ENCODE data around the gene NKTR. TPM values are rescaled to one million over a fixed set of nuclear protein-coding genes. Genes with fewer than 3 reads are reported as not detected.

NKTR gene
- polyA plus RNA-seq, 3 donors: 2.6 to 78.5 (median 5.8) TPM

DNA sequence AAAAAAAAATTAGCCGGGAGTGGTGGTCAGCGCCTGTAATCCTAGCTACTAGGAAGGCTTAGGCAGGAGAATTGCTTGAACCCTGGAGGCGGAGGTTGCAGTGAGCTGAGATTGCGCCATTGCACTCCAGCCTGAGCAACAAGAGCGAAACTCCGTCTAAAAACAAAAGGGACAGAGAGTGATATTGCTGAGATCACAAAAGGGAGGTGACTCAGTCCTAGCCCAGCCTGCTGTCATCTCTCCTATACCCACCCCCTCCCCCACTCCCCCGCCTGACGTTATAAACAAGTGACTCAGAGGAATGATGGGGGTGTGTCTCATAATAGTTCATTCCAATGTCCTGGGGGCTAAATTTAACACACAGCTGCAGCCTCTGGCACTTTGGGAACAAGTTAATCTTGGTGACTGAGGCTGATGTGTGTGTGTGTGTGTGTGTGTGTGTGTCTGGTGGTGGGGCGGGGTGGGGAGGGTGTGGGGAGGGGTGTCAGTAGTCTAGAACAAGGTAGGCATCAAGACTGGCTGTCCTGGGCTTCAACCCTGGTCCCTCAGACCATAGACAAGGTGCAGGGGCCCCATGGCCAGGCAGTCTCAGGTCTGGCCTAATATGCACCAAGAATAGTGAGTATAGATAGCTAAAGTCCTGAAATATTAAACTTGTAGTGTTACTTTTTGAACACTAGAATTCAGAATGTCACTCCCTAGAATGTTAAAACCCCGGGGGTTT lies 83.6 kb downstream of the NKTR start:
- Histone ChIP-seq H3K4me2 (replicated peaks; ENCODE audit: extremely low read depth, low read length, poor library complexity, severe bottlenecking) (no peak overlapping the region), H3K36me3 (replicated peaks in 1 of 2; ENCODE audit: control insufficient read depth in 1 of 2, insufficient read depth in 2 of 2, low read length in 2 of 2) (no peaks in the 10 kb centered on the region), H3K9me3 (replicated peaks in 1 of 2; ENCODE audit: control insufficient read depth in 1 of 2, insufficient read depth in 1 of 2, low read length in 2 of 2) (peaks cover 0 to 5% of the 10 kb centered on the region in 2 donors), H3K79me2 (ENCODE audit: insufficient read depth, low read length) (no peaks in the 10 kb centered on the region), H3K27me3 (ENCODE audit: control insufficient read depth in 2 of 2, insufficient read depth in 2 of 2, low read length in 2 of 2) (peaks cover 0 to 29% of the 10 kb centered on the region in 2 donors), H2AFZ (ENCODE audit: insufficient read depth, low read depth, low read length, poor library complexity, severe bottlenecking) (no peak overlapping the region), H3K4me3 (replicated peaks in 1 of 3; ENCODE audit: low read depth in 2 of 3, low read length in 3 of 3) (no peak overlapping the region), H4K20me1 (ENCODE audit: insufficient read depth, low read length) (no peaks in the 10 kb centered on the region), H3K27ac (ENCODE audit: low read depth in 1 of 2, low read length in 2 of 2) (no peak overlapping the region), H3K9ac (ENCODE audit: insufficient read depth, low read length, poor library complexity, severe bottlenecking) (no peak overlapping the region), H3K4me1 (ENCODE audit: control insufficient read depth in 1 of 2, insufficient read depth in 2 of 2, low read length in 2 of 2) (peaks cover 0 to 4% of the 10 kb centered on the region in 2 donors)
- TF ChIP-seq, protein P1, sequence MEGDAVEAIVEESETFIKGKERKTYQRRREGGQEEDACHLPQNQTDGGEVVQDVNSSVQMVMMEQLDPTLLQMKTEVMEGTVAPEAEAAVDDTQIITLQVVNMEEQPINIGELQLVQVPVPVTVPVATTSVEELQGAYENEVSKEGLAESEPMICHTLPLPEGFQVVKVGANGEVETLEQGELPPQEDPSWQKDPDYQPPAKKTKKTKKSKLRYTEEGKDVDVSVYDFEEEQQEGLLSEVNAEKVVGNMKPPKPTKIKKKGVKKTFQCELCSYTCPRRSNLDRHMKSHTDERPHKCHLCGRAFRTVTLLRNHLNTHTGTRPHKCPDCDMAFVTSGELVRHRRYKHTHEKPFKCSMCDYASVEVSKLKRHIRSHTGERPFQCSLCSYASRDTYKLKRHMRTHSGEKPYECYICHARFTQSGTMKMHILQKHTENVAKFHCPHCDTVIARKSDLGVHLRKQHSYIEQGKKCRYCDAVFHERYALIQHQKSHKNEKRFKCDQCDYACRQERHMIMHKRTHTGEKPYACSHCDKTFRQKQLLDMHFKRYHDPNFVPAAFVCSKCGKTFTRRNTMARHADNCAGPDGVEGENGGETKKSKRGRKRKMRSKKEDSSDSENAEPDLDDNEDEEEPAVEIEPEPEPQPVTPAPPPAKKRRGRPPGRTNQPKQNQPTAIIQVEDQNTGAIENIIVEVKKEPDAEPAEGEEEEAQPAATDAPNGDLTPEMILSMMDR (IDR thresholded peaks at IDR 0.05): no peak
- DNase-seq: peak; percentile 61 to 74 (median 61)
- peaks cover 0 to 10% (median 0%) of the 10 kb centered on the region in 7 donors for H3K9me3 Mint-ChIP-seq
- H3K4me3 Mint-ChIP-seq: no peak overlapping the region
- peaks cover 11% of the 10 kb centered on the region for H3K4me1 Mint-ChIP-seq
- peak overlapping the region in 3 of 7 donors; percentile 21 to 74 (median 32) for H3K27ac Mint-ChIP-seq
- H3K27me3 Mint-ChIP-seq (ENCODE audit: low read depth in 3 of 3): peaks cover 34 to 42% (median 34%) of the 10 kb centered on the region in 3 donors
- intact Hi-C loops (cut with micrococcal nuclease): no loop called here
- 78% methylated on average over 2 of the region's 10 CpGs for WGBS (ENCODE audit: insufficient coverage)
- no peaks in the 10 kb centered on the region for H3K36me3 Mint-ChIP-seq

DNA sequence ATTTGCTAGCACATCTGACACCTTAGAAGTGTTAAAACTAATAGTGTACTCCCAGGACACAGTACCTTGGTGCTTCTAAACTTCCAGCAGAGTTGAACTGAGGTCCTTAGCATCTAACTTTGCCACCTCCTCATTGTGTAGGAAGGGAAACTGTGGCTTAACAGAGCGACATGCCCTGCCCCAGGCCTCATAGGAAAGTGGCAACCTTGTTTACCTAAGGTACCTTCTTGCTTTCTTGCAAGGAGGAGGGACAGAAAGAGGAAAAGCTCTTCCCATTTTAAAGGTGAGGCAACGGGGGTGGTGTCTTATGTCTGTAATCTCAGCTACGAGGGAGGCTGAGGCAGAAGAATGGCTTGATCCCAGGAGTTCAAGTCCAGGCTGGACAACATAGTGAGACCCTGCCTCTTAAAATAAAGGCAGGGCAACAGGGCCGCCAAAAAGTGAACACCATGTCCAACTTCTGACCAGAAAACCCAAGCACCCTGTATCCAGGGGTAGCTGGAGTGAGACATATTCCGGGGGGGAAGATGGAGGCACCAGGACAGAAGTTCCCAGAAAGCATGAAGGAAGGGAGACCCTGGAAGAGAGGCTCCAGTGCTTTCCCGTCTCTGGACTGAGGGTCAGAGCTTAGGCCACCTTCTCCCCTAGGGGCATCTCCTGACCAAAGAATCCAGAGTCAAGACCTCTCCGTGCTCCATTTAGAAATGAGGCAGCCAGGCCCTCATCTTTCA lies 84.3 kb downstream of the NKTR start:
- TF ChIP-seq, protein P1 (IDR thresholded peaks at IDR 0.05): no peak
- Mint-ChIP-seq H3K36me3 (no peaks in the 10 kb centered on the region), H3K4me3 (peak overlapping the region in 1 of 2 donors; percentile 41), H3K9me3 (peaks cover 0 to 10% (median 0%) of the 10 kb centered on the region in 7 donors), H3K27me3 (ENCODE audit: low read depth in 3 of 3) (peaks cover 35 to 45% (median 39%) of the 10 kb centered on the region in 3 donors), H3K4me1 (peaks cover 11% of the 10 kb centered on the region), H3K27ac (peak overlapping the region in 2 of 7 donors; percentile 22 to 64)
- H3K4me2 ChIP-seq (replicated peaks; ENCODE audit: extremely low read depth, low read length, poor library complexity, severe bottlenecking): no peak overlapping the region
- WGBS (ENCODE audit: insufficient coverage): 100% methylated on average over 2 of the region's 7 CpGs
- H3K27me3 ChIP-seq (ENCODE audit: control insufficient read depth in 2 of 2, insufficient read depth in 2 of 2, low read length in 2 of 2): peaks cover 0 to 29% of the 10 kb centered on the region in 2 donors
- no peaks in the 10 kb centered on the region for H3K79me2 ChIP-seq (ENCODE audit: insufficient read depth, low read length)
- no peak for DNase-seq
- H3K36me3 ChIP-seq (replicated peaks in 1 of 2; ENCODE audit: control insufficient read depth in 1 of 2, insufficient read depth in 2 of 2, low read length in 2 of 2): no peaks in the 10 kb centered on the region
- no peak overlapping the region for H2AFZ ChIP-seq (ENCODE audit: insufficient read depth, low read depth, low read length, poor library complexity, severe bottlenecking)
- intact Hi-C loops (cut with micrococcal nuclease): no loop called here
- no peak overlapping the region for H3K4me3 ChIP-seq (replicated peaks in 1 of 3; ENCODE audit: low read depth in 2 of 3, low read length in 3 of 3)
- no peaks in the 10 kb centered on the region for H4K20me1 ChIP-seq (ENCODE audit: insufficient read depth, low read length)
- H3K9me3 ChIP-seq (replicated peaks in 1 of 2; ENCODE audit: control insufficient read depth in 1 of 2, insufficient read depth in 1 of 2, low read length in 2 of 2): peaks cover 0 to 5% of the 10 kb centered on the region in 2 donors
- no peak overlapping the region for H3K9ac ChIP-seq (ENCODE audit: insufficient read depth, low read length, poor library complexity, severe bottlenecking)
- H3K27ac ChIP-seq (ENCODE audit: low read depth in 1 of 2, low read length in 2 of 2): no peak overlapping the region
- H3K4me1 ChIP-seq (ENCODE audit: control insufficient read depth in 1 of 2, insufficient read depth in 2 of 2, low read length in 2 of 2): peaks cover 0 to 4% of the 10 kb centered on the region in 2 donors
